ENCODE results near the gene IGSF9B.

IGSF9B gene

GRCh38 chr11:133952199-133953190 is 4.3 kb downstream of the IGSF9B start:
- TF ChIP-seq CREB1 (IDR thresholded peaks at IDR 0.05; ENCODE audit: low read depth) (no peak), YY1 (IDR thresholded peaks at IDR 0.05; ENCODE audit: low read depth) (no peak), USF1 (IDR thresholded peaks at IDR 0.05) (no peak)

- TF ChIP-seq MAX (IDR thresholded peaks at IDR 0.05) (no peak), TCF12 (IDR thresholded peaks at IDR 0.05; ENCODE audit: low read depth) (no peak), CEBPB (IDR thresholded peaks at IDR 0.05) (no peak), EGR1 (IDR thresholded peaks at IDR 0.05) (no peak), FOXM1 (IDR thresholded peaks at IDR 0.05; ENCODE audit: borderline replicate concordance, low read depth) (no peak), REST (IDR thresholded peaks at IDR 0.05; ENCODE audit: low read depth) (no peak), ZBTB7A (IDR thresholded peaks at IDR 0.05; ENCODE audit: low read depth) (no peak), YY1 (IDR thresholded peaks at IDR 0.05; ENCODE audit: low read depth) (no peak), RAD21 (IDR thresholded peaks at IDR 0.05; ENCODE audit: low read depth) (no peak), NFIC (IDR thresholded peaks at IDR 0.05) (no peak), CREB1 (IDR thresholded peaks at IDR 0.05; ENCODE audit: low read depth) (no peak), EP300 (IDR thresholded peaks at IDR 0.05; ENCODE audit: borderline replicate concordance) (no peak), TEAD4 (IDR thresholded peaks at IDR 0.05) (no peak), USF1 (IDR thresholded peaks at IDR 0.05) (no peak), TAF1 (IDR thresholded peaks at IDR 0.05; ENCODE audit: low read depth) (no peak)
Observed at GRCh38 chr11:133951327-133952198, 5.2 kb downstream of the IGSF9B start.

GRCh38 chr11:133950874-133951326 is 5.9 kb downstream of the IGSF9B start:
- TF ChIP-seq CEBPB (IDR thresholded peaks at IDR 0.05) = no peak
- TF ChIP-seq EP300 (IDR thresholded peaks at IDR 0.05; ENCODE audit: borderline replicate concordance) = no peak
- TF ChIP-seq FOXM1 (IDR thresholded peaks at IDR 0.05; ENCODE audit: borderline replicate concordance, low read depth) = no peak
- TF ChIP-seq EGR1 (IDR thresholded peaks at IDR 0.05) = no peak
- TF ChIP-seq TAF1 (IDR thresholded peaks at IDR 0.05; ENCODE audit: low read depth) = no peak
- no peak for TF ChIP-seq USF1 (IDR thresholded peaks at IDR 0.05)
- TF ChIP-seq MAX (IDR thresholded peaks at IDR 0.05) = no peak
- no peak for TF ChIP-seq ZBTB7A (IDR thresholded peaks at IDR 0.05; ENCODE audit: low read depth)
- no peak for TF ChIP-seq RAD21 (IDR thresholded peaks at IDR 0.05; ENCODE audit: low read depth)
- TF ChIP-seq REST (IDR thresholded peaks at IDR 0.05; ENCODE audit: low read depth) = no peak
- TF ChIP-seq TEAD4 (IDR thresholded peaks at IDR 0.05) = no peak
- no peak for TF ChIP-seq CREB1 (IDR thresholded peaks at IDR 0.05; ENCODE audit: low read depth)
- TF ChIP-seq TCF12 (IDR thresholded peaks at IDR 0.05; ENCODE audit: low read depth) = no peak

GRCh38 chr11:133950421-133950820 is 6.3 kb downstream of the IGSF9B start:
- TF ChIP-seq CREB1 (IDR thresholded peaks at IDR 0.05; ENCODE audit: low read depth) = no peak

- no peak for TF ChIP-seq REST (IDR thresholded peaks at IDR 0.05; ENCODE audit: low read depth)
- TF ChIP-seq TCF12 (IDR thresholded peaks at IDR 0.05; ENCODE audit: low read depth) = no peak
- TF ChIP-seq NFIC (IDR thresholded peaks at IDR 0.05) = no peak
- no peak for TF ChIP-seq ZBTB7A (IDR thresholded peaks at IDR 0.05; ENCODE audit: low read depth)
- no peak for TF ChIP-seq EGR1 (IDR thresholded peaks at IDR 0.05)
- no peak for TF ChIP-seq CEBPB (IDR thresholded peaks at IDR 0.05)
- no peak for TF ChIP-seq TEAD4 (IDR thresholded peaks at IDR 0.05)
Observed at GRCh38 chr11:133949129-133949528, 7.6 kb downstream of the IGSF9B start.

Data from Ishikawa (cell line).